PC-3 (cell line): ENCODE results near the gene CHTF18. TPM values are rescaled to one million over a fixed set of nuclear protein-coding genes. Genes with fewer than 3 reads are reported as not detected.
A peak's percentile ranks its signal among the peaks of the same experiment; 100 is the strongest.

Source experiments
- ATAC-seq: fragments of 200-7000 bp; cut with Tn5 transposase; 2 replicates; pipeline ENCODE4 v1.9.1; 2020; ENCODE audit warnings: mild to moderate bottlenecking, moderate library complexity
- BruUV-seq: library from RNA; stranded (reverse); fragments of 400-500 nt; replicated peaks from 2 replicates; lab custom pipeline; 2021; lab: Mats Ljungman, UMichigan
- CTCF ChIA-PET: fragments of 300-600 bp; sonication (Branson Sonifier 250); formaldehyde crosslinking; loops from one replicate; lab custom pipeline; 2022; ENCODE audit warnings: antibody characterized with exemption; lab: Charles Lee
- POLR2A ChIA-PET: fragments of 300-600 bp; sonication (Branson Sonifier 250); formaldehyde crosslinking; loops from one replicate; lab custom pipeline; 2022; ENCODE audit warnings: antibody characterized with exemption; ENCODE audit not compliant: unreplicated experiment; lab: Charles Lee
- DNase-seq: peaks from one replicate; pipeline ENCODE4 v3.0.0-alpha.2; 2015
- H2AFZ ChIP-seq: fragments of 300-600 bp; sonication (generic); 2 replicates; pipeline ENCODE4 v1.6.0; 2016; ENCODE audit warnings: antibody characterized with exemption, low read length
- H3F3A ChIP-seq: fragments of 300-600 bp; sonication (generic); one replicate; pipeline ENCODE4 v1.6.0; 2017; ENCODE audit warnings: antibody characterized with exemption, low read length, control low read depth, mild to moderate bottlenecking; ENCODE audit not compliant: unreplicated experiment
- H3K27ac ChIP-seq: fragments of 300-600 bp; sonication (generic); 2 replicates; pipeline ENCODE4 v1.5.1; 2016; ENCODE audit warnings: mild to moderate bottlenecking, low read length
- H3K27me3 ChIP-seq: fragments of 300-600 bp; sonication (generic); 2 replicates; pipeline ENCODE4 v1.6.1; 2016; ENCODE audit warnings: low read length, mixed read lengths
- H3K36me3 ChIP-seq: fragments of 300-600 bp; sonication (generic); 2 replicates; pipeline ENCODE4 v1.6.1; 2016; ENCODE audit warnings: low read depth, mixed run types, low read length, mixed read lengths
- H3K4me1 ChIP-seq: fragments of 300-600 bp; sonication (generic); 2 replicates; pipeline ENCODE4 v1.5.1; 2016; ENCODE audit warnings: low read length; ENCODE audit not compliant: insufficient read depth
- H3K4me2 ChIP-seq: fragments of 300-600 bp; sonication (generic); 2 replicates; pipeline ENCODE4 v1.6.0; 2016; ENCODE audit warnings: low read length
- H3K4me3 ChIP-seq: fragments of 300-600 bp; sonication (generic); 2 replicates; pipeline ENCODE4 v1.5.1; 2016; ENCODE audit warnings: mild to moderate bottlenecking, low read length, mixed read lengths
- H3K79me2 ChIP-seq: fragments of 300-600 bp; sonication (generic); 2 replicates; pipeline ENCODE4 v1.6.1; 2017; ENCODE audit warnings: low read length, mixed read lengths
- H3K9ac ChIP-seq: fragments of 300-600 bp; sonication (generic); 2 replicates; pipeline ENCODE4 v1.6.0; 2016; ENCODE audit warnings: mild to moderate bottlenecking, low read length
- H3K9me2 ChIP-seq: fragments of 300-600 bp; sonication (generic); replicated peaks from 2 replicates; pipeline ENCODE4 v1.6.1; 2016; ENCODE audit warnings: mixed run types, low read length, mixed read lengths
- H3K9me3 ChIP-seq: fragments of 300-600 bp; sonication (generic); 2 replicates; pipeline ENCODE4 v1.6.1; 2016; ENCODE audit warnings: low read length, mixed read lengths
- H4K20me1 ChIP-seq: fragments of 300-600 bp; sonication (generic); 2 replicates; pipeline ENCODE4 v1.6.1; 2016; ENCODE audit warnings: low read length, mixed read lengths
- CTCF ChIP-seq: fragments of 300-600 bp; sonication (generic); conservative IDR thresholded peaks from 2 replicates; pipeline ENCODE4 v1.5.1; 2017; ENCODE audit warnings: antibody characterized with exemption, low read depth, mild to moderate bottlenecking, low read length
- EZH2 ChIP-seq: fragments of 300-600 bp; sonication (generic); IDR thresholded peaks from one replicate; pipeline ENCODE4 v1.6.1; 2017; ENCODE audit warnings: antibody characterized with exemption, mild to moderate bottlenecking, low read length; ENCODE audit not compliant: unreplicated experiment
- EZH2phosphoT487 ChIP-seq: fragments of 300-600 bp; sonication (generic); IDR thresholded peaks from 2 replicates; pipeline ENCODE4 v1.6.1; 2018; ENCODE audit warnings: mild to moderate bottlenecking, antibody characterized with exemption, low read length, borderline replicate concordance
- intact Hi-C: fragments of 100-400 bp; cut with micrococcal nuclease; formaldehyde crosslinking; loops from 2 replicates; pipeline ENCODE4 v1.9.0; 2023
- total RNA-seq: library from RNA; depleted of rRNA; stranded (reverse); fragments of >200 nt; gene quantifications from 2 replicates; pipeline ENCODE4 v1.2.3, GENCODE V29; 2014

CHTF18 gene
- total RNA-seq, 1 experiment from 2014 or later, result 79.0 TPM

- H3K27ac ChIP-seq, result no peak overlapping the region
- H3K9me3 ChIP-seq, result no peaks in the 10 kb centered on the region
- intact Hi-C loops, result no loop called here
- peaks cover 13% of the 10 kb centered on the region for H3K4me1 ChIP-seq
- ChIA-PET CTCF (no interaction called here), POLR2A (no interaction called here)
- ATAC-seq (no peak), DNase-seq (no peak)
- no TSS peak for BruUV-seq
- no peak overlapping the region for H2AFZ ChIP-seq
- H3K79me2 ChIP-seq, result no peaks in the 10 kb centered on the region
- TF ChIP-seq EZH2phosphoT487, result no peak
- no peak for TF ChIP-seq EZH2
- no peak for TF ChIP-seq CTCF
- H3F3A ChIP-seq, result no peaks in the 10 kb centered on the region
- no peak overlapping the region for H3K4me2 ChIP-seq
- no peak overlapping the region for H3K4me3 ChIP-seq
- H3K36me3 ChIP-seq, result no peaks in the 10 kb centered on the region
- H4K20me1 ChIP-seq, result no peaks in the 10 kb centered on the region
- H3K9me2 ChIP-seq, result no peaks in the 10 kb centered on the region
- H3K9ac ChIP-seq, result no peak overlapping the region
- no peaks in the 10 kb centered on the region for H3K27me3 ChIP-seq
Measured at GRCh38 chr16:756428-756827, 32.0 kb upstream of the CHTF18 start.

DNA sequence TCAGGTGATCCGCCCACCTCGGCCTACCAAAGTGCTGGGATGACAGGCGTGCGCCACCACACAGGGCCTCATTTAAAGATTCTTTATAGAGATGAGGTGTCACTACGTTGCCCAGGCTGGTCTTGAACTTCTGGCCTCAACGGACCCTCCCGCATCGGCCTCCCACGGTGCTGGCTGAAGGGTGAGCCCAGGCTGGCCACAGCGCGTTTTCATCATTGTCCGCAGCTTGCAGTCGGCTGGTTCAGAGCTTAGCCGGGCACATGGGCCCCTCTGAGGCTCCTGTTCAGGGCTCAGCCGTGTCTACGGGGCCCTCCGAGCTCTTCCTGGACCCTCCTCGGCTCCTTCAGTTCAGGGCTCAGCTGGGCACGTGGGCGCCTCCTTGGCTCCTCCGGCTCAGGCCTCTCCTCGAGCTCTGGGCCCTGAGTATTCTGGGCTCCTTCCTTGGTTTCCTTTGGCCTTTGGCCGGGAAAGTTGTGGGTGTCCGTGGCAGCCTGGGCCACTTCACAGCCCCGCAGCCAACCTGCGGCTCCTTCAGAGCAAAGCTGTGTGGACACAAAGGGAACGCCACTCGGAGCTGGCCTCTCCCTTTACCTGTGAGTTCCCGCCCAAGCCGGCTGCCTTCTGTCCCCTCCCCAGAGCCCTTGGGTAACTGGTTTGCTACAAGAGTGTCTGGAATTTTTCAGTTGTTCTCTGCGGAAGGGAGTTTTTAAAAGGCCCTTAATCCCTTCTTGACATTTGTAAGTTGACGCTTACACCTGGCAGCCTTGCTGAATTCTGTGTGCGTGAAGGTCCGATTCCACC is 29.1 kb upstream of the CHTF18 start:
- no peak for ATAC-seq
- H3K79me2 ChIP-seq, result no peaks in the 10 kb centered on the region
- TF ChIP-seq EZH2 (no peak), CTCF (no peak), EZH2phosphoT487 (no peak)
- H3K9ac ChIP-seq, result no peak overlapping the region
- H3K36me3 ChIP-seq, result no peaks in the 10 kb centered on the region
- H3K4me1 ChIP-seq, result peaks cover 13% of the 10 kb centered on the region
- H3F3A ChIP-seq, result no peaks in the 10 kb centered on the region
- no TSS peak for BruUV-seq
- no peak overlapping the region for H2AFZ ChIP-seq
- H3K9me2 ChIP-seq, result no peaks in the 10 kb centered on the region
- H3K27ac ChIP-seq, result no peak overlapping the region
- H3K27me3 ChIP-seq, result no peaks in the 10 kb centered on the region
- H4K20me1 ChIP-seq, result no peaks in the 10 kb centered on the region
- intact Hi-C loops, result no loop called here
- no peak overlapping the region for H3K4me3 ChIP-seq
- H3K9me3 ChIP-seq, result no peaks in the 10 kb centered on the region
- ChIA-PET POLR2A (no interaction called here), CTCF (no interaction called here)
- no peak for DNase-seq
- no peak overlapping the region for H3K4me2 ChIP-seq

- POLR2A ChIA-PET, result no interaction called here
- Histone ChIP-seq H3K4me1 (peaks cover 13% of the 10 kb centered on the region), H3K79me2 (no peaks in the 10 kb centered on the region), H3K9me3 (no peaks in the 10 kb centered on the region), H4K20me1 (no peaks in the 10 kb centered on the region), H3K36me3 (no peaks in the 10 kb centered on the region), H3K27ac (no peak overlapping the region), H3F3A (no peaks in the 10 kb centered on the region), H3K4me2 (no peak overlapping the region), H3K9ac (no peak overlapping the region; the same call in 1 of the 2 replicates), H3K27me3 (no peaks in the 10 kb centered on the region), H3K4me3 (no peak overlapping the region), H3K9me2 (no peaks in the 10 kb centered on the region), H2AFZ (no peak overlapping the region)
- CTCF ChIA-PET, result no interaction called here
- no peak for TF ChIP-seq EZH2
- no peak for TF ChIP-seq CTCF
- no peak for TF ChIP-seq EZH2phosphoT487
- TSS peak; percentile 24 for BruUV-seq
- intact Hi-C loops, result no loop called here
- DNase-seq, result no peak
- no peak for ATAC-seq
Measured at GRCh38 chr16:760065-760464, 28.4 kb upstream of the CHTF18 start.
